T-helper 1 cell (primary cell): ENCODE measurements around the gene PDE4A.

Source experiments
- DNase-seq, 5 donors: peaks; one replicate each; pipeline ENCODE4 v3.0.0-alpha.2; 2012 to 2020

Gene PDE4A

GRCh38 chr19:10468133-10468532 is 47.8 kb downstream of the PDE4A start:
- no peak for DNase-seq

- DNase-seq, result peak in 1 of 5 donors; percentile 25
These were observed 51.6 kb downstream of the PDE4A start for GRCh38 chr19:10471909-10472308.

DNA sequence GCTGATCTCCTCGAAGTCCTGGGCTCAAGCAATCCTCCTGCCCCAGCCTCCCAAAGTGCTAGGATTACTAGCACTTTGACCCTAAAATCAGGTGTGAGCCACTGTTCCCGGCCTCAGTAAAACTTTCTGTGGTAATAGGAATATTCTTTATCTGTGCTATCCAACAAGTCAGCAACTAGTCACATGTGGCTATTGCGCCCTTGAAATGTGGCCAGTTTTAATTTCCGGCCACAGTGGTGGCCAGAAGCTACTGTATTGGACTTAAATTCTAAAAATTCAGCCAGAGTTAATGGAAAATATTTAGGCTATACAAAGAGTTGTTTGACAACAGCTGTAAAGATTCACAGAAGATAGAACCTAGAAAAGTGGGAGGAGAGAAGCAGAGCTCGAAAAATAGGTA is 52.9 kb downstream of the PDE4A start:
- no peak for DNase-seq

- DNase-seq, result no peak
These were observed 54.7 kb downstream of the PDE4A start for GRCh38 chr19:10474962-10475451.

DNA sequence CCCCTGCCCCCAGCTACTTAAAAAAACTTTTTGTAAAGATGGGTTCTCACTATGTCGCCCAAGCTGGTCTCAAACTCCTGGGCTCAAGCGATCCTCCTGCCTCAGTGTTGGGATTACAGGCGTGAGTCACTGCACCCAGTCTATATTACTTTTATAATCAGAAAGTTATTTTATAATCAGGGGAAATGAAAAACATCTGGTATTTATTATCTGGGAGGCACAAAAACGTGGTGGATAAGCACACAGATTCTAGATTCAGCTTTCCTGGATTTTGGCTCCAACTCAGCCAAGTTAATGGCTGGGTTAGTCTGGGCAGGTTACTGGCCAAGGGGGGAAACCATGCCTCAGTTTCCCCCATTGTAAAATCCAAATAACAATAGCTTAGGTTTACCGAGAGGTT is 58.1 kb downstream of the PDE4A start:
- DNase-seq, result no peak

- DNase-seq, result peak; percentile 84 to 90 (median 88)
These were observed 58.6 kb downstream of the PDE4A start for GRCh38 chr19:10478903-10479384.

GRCh38 chr19:10486551-10486950 is 66.2 kb downstream of the PDE4A start:
- DNase-seq, result no peak

DNA sequence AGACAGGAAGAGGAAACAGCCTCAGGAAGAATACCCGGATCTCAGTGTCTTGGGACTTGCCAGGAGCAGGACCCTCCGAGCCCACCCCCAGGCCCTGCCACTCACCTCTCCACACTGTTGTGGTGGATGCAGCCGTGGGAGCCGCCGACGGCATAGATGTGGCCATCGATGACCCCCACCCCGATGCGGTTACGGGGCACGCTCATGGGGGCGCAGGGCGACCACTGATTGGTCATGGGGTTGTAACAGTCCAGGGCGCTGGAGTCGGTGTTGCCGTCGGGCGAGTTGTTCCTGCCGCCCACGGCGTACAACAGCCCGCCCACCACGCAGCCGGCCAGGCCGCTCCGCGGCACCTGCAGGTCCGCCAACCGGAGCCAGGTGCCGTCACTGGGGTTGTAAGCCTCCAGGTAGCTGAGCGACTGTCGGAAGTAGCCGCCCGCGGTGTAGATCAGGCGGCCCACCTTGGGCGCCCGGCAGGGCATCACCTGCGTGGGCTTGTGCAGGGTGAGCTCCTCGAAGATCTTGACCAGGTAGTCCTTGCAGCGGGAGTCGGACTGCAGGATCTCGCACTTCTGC is 71.2 kb downstream of the PDE4A start:
- no peak for DNase-seq

GRCh38 chr19:10497371-10497770 is 77.0 kb downstream of the PDE4A start:
- DNase-seq, result no peak

GRCh38 chr19:10499550-10500246 is 79.4 kb downstream of the PDE4A start:
- DNase-seq, result no peak

GRCh38 chr19:10500247-10500592 is 79.9 kb downstream of the PDE4A start:
- no peak for DNase-seq

DNA sequence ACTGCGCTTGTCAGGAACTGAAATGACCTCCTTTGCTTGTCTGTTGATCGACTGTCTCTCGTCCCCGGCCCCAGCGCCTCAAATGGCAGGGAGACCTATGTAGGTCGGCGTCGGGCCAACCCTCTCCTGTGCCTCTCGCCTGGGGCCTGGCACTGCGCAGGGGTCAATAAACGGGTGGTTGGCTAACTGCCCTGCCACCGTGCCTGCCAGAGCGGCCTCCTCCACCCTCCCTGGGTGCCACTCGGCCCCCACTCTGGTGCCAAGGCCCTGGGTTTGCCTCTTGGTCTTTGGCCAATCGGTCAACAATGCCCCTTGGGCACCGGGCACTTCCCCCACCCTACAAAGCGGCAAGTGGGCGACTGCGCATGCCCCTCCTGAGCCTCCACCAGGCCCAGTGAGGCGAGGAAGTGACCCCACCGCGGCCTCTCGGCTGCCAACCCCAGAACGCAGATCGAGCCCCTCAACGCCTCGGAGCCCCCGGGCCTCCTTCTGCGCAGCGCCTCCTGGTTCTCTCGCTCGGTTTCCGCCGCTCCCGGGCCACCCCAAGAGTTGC is 81.7 kb downstream of the PDE4A start:
- DNase-seq, result peak in 2 of 5 donors; percentile 14 to 52

- peak; percentile 73 to 93 (median 80) for DNase-seq
These were observed 82.2 kb downstream of the PDE4A start for GRCh38 chr19:10502524-10503001.

GRCh38 chr19:10503002-10503789 is 82.9 kb downstream of the PDE4A start, which contains the start of gene KEAP1:
Gene KEAP1 (minus strand): TSS chr19:10503356. CDS start chr19:10500033, 3,323 bp downstream.
- peak in 3 of 5 donors; percentile 13 to 46 (median 29) for DNase-seq

DNA sequence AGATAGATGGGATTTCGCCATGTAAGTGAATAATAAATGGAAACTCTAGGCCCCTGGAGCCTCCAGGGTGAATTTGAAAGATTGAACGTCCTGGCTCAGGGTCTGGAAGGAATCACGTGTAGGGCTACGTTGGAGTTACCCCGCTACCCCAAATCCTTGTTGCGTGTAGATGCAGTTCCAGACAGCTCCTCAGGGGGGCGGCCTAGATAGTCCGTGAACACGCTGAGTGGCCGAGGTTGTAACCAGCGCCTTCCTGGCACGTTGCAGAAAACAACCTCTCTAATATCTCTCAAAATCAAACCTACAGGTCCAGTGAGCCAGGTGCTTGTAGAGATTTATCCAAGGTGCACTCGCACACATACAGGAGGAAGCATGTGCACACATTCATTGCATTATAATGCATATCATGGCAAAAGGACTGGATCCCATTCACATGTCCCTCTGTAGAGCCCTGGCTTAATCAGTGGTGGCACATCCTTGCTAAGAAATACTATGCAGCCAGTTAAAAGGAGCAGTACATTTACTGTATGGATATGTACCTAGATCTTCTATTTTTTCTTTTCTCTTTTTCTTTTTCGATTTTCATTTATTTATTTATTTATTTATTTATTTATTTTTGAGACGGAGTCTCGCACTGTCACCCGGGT is 85.4 kb downstream of the PDE4A start:
- DNase-seq, result peak; percentile 50 to 80 (median 65)

- DNase-seq, result no peak
These were observed 87.7 kb downstream of the PDE4A start for GRCh38 chr19:10508036-10508435.

GRCh38 chr19:10508707-10509106 is 88.4 kb downstream of the PDE4A start:
- DNase-seq, result no peak

DNA sequence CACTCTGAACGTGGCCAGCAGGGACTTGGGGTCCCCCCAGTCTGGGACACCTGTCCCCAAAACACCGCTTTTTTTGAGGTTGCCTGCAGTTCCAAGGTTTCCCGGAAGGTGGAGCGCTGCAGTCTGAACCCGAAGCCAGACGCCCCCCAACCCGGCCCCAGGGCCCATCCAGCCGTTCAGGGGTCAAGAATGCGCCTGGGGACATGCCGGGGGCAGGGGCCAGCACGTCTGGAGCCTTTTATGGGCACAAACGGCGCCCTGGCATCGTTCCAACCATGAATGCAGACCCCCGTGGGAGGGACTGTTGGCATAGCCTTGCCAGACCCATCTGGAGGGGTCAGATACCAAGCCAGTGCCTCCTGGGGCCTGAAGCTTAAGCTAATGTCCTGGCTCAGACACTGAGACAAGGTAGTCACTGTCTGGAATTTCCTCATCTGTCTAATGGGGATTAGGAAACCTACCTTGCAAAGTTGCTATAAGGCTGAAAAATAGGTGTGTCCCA is 90.0 kb downstream of the PDE4A start:
- DNase-seq, result peak; percentile 17 to 57 (median 38)

GRCh38 chr19:10513223-10513622 is 92.9 kb downstream of the PDE4A start:
- DNase-seq, result no peak

DNA sequence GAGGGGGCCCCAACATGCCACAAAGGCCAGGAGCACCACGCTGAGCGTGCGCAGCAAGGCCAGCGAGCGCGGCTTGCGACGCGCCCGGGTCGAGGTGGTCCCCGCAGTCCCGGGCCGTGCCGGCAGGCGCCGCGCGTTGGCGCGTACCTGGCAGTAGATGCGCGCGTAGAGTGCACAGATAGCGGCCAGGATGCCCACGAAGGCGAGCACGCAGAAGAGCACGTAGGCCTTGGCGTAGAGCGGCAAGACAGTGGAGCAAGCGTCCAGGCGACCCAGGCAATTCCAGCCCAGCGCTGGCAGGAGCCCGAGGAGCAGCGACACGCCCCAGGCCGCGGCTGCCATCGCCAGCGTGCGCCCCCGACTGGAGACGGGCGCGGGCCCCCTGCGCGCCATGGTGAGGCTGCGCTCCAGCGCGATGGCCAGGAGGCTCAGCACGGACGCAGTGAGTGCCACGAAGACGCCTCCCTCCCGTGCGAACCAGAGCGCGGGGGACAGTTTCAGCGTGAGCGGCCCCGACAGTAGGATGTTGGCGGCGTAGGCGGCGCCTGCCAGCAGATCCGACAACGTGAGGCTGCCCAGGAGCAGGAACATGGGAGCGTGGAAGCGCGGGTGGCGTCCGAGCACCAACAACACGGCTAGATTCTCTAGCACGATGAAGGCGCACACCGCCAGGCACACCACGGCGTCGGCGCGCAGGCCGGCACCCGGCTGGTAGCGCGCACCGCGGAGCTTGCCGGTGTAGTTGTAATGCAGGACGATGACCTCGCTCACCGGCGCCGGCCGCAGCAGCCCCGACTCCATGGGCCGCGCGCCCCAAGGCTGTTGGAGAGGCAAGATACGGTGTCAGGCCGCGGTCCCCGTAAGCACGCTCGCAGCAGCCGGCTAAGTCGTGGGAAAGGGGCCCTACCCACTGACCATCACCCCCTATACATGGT is 94.1 kb downstream of the PDE4A start:
- peak in 2 of 5 donors; percentile 17 to 35 for DNase-seq

GRCh38 chr19:10516064-10516385 is 95.7 kb downstream of the PDE4A start:
- DNase-seq, result no peak
